NCI-H2227 treated with DMSO at 0.1 percent for 48 hours (cell line): Measurements from ENCODE around the gene PPIP5K1.

Source experiments
- DNase-seq: peaks from one replicate; lab custom pipeline; 2025; lab: John Stamatoyannopoulos, UW

PPIP5K1 gene

DNA sequence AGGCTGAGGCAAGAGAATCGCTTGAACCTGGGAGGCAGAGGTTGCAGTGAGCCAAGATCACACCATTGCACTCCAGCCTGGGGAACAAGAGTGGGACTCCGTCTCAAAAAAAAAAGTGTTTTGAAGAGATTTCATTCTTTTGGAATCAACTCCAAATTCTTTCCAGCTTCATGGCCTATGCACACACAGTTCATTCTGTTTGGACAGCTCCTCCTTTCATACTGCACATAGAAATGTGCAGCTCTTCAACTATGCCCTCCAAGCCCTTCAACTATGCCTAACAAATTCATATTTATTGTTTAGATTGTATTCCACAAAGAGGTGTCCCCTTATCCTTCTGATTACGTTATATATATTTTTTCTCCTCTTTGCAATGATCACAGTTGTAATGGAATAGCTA lies 101.2 kb downstream of the PPIP5K1 start:
- DNase-seq: no peak

DNA sequence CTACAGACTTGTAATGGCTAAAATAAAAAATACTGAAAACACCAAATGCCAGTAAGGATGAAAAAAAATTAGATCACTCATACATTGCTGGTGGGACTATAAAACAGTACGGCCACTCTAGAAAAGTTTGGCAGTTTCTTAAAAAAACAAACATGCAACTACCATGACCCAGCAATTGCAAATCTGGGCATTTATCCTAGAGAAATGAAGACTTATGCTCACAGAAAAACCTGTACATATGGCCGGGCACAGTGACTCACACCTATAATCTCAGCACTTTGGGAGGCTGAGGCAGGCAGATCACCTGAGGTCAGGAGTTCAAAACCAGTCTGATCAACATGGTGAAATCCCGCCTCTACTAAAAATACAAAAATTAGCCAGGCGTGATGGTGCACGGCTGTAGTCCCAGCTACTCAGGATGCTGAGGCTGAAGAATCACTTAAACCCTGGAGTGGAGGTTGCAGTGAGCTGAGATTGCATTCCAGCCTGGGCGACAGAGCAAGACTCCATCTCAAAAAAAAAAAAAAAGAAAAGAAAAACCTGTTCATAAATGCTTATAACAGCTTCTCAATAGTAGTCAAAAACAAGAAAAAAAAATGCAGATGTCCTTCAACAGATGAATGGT lies 102.6 kb downstream of the PPIP5K1 start:
- DNase-seq: no peak

DNA sequence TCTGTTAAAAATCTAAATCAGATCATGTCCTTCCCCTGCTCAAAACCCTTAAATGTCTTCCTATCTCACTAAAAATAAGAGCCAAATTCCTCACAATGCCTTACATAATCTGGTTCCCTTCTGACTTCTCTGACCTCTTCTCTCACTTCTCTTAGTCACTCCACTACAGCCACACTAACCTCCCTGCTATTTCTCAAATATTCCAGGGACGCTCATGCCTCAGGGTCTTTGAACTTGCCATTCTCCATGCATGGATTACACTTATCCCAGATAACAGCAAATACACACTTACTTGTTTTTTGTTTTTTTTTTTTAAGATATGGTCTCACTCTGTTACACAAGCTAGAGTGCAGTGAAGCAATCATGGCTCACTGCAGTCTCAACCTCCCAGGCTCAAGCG lies 105.6 kb downstream of the PPIP5K1 start:
- no peak for DNase-seq
